Endometrium (tissue), 2 donors: Measurements from ENCODE around the gene ASIC1.

Experiments used
- FAIRE-seq: peaks from 2 replicates; lab custom pipeline; 2012; peaks lifted over from hg19 to GRCh38; lab: Jason Lieb, UNC
- donor health status: control.
- donor health status: control.

The ASIC1 gene

GRCh38 chr12:50085615-50086072, 28.2 kb downstream of the ASIC1 start:
- no peak for FAIRE-seq

GRCh38 chr12:50086148-50086547, 28.8 kb downstream of the ASIC1 start:
- no peak for FAIRE-seq

DNA sequence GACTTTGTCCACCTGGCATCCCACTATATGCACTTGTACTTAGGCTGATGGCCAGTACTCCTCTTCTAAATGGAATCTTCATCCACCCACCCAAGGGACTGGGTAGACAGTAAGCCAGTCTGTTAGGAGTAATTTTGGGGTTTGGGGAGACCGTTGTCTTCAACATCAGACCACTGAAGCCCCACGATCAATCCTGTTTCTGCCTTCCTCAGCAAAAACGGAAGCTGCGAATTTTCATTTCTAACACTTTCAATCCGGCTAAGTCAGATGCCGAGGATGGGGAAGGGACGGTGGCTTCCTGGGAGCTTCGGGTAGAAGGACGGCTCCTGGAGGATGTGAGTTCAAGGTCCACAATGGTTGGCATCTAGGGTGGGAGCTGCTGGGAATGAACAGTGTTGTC, 29.8 kb downstream of the ASIC1 start:
- FAIRE-seq: no peak

DNA sequence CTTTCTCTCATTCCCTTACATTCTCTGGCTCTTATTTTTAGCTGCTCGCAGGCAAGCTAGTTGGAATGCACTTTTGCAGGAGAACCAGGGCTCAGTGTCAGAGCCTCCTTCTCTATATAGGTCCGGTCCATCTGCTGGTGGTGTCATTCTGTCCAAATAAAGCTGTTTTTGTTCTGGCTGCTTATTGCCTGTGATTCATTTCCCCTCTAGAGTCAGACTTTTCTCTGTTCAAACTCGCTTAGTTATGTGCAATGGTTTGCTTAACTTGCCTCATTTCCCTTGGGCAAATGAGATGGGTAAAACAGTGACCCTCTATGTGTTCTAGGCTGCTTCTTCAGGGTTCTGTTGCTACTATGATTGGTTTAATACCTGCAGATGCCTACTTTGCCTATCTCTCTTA, 30.6 kb downstream of the ASIC1 start:
- no peak for FAIRE-seq

DNA sequence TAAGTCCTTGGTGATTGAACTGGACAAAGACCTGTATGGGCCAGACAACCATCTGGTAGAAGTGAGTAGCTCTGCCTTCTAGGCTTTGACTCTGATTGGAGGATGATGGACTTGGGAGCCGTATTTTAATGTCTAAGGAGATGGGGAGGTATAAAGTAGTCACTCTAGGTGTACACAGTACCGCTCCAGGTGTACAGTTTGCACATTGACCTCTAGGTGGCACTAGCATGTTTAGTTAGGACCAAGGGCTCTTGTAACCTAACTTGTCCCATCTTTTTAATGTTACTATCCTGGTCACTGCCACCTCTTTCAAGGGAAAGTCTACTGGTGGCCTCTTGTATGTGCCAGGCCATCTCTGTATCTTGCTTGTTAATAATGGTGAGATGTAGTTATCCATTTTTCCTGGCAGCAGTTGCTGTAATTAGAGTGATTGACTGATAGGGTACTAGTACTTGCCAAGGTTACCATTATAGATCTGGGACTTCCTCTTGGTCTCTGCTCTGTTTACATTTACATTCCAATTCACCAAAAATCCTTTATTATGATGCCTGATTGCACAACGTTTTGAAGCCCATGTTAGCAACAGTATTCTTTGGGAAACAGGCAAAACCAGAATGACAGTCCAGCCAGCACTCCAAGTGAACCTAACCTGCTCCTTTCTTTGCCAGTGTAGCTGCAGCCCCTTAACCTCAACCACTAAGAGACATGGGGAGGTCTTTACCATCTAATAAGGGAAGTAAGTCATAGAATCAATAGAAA, 31.4 kb downstream of the ASIC1 start:
- FAIRE-seq: no peak

GRCh38 chr12:50089730-50090129, 32.3 kb downstream of the ASIC1 start:
- no peak for FAIRE-seq

GRCh38 chr12:50090391-50090790, 33.0 kb downstream of the ASIC1 start:
- no peak for FAIRE-seq

DNA sequence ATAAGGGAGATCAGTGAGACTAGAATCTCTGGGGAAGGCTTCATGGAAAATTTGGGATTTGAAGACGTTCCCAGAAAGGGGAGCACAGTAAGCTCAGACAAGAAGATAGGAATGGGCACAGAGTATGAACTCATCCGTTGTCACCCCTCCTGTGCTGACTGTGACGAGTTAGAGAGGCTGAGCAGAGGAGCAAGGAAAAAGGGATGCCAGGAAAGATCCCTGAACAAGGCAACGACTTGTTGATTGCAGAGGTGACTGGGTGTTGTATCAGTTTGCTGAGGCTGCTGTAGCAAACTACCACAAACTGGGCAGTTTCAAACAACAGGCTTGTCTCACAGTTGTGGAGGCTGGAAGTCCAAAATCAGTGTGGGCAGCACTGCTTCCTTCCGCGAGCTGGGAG, 40.6 kb downstream of the ASIC1 start:
- FAIRE-seq: no peak

GRCh38 chr12:50099302-50100008, 42.1 kb downstream of the ASIC1 start:
- no peak for FAIRE-seq

DNA sequence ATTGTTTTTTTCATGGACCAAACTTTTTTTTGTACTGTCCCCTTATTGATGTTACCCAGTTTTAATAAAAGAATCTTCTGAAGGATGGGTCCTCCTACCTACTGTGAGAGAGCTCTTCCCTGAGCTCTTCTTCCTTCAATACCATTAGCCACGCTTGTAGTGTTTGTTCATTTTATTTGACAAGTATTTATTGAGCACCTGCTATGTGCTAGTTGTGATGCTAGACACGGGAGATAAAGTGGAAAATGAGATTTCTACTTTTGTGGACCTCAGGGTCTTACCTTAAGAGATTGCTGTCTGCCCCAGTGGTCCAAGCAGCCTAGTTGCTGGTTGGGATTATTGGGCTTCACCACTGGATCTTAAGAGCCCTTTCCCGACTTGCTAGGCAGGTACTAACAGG, 43.2 kb downstream of the ASIC1 start:
- FAIRE-seq: no peak

GRCh38 chr12:50101663-50102062, 44.3 kb downstream of the ASIC1 start:
- no peak for FAIRE-seq

GRCh38 chr12:50102131-50102531, 44.7 kb downstream of the ASIC1 start:
- FAIRE-seq: no peak

- FAIRE-seq: no peak
Observed at GRCh38 chr12:50102646-50103309, 45.4 kb downstream of the ASIC1 start.

GRCh38 chr12:50103351-50103750, 46.0 kb downstream of the ASIC1 start:
- FAIRE-seq: no peak

DNA sequence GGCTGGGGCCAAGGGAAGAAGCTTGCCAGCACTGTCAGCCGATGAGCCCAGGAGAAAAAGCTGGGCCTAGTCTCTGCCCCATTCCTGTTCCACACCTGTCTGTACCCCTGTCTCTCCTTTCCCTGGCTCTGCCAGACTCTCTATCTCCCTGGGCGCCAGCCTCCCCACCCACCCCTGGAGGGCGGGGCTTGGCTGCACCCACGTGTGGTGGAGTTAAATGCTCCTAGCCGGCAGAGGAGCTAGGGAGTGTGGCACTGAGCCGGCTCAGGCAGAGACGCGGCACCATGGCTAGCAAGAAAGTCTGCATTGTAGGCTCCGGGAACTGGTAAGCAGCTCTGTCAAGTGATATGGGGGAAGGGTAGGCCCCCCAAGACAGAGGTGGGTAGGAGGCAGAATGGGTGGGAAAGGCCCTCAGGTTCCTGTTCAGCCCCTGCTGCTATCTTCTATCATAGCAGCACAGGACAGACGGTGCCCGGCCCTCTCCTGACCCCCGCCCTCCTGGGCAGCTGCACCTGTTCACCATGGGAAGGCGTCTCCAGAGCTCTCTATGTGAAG, 46.4 kb downstream of the ASIC1 start, which contains the start of gene GPD1:
GPD1 (plus strand) TSS at position 242 of the 555 bp plus-strand sequence; CDS start at position 285, 43 bp downstream.
- no peak for FAIRE-seq

- no peak for FAIRE-seq
Observed at GRCh38 chr12:50104417-50105366, 47.3 kb downstream of the ASIC1 start.

DNA sequence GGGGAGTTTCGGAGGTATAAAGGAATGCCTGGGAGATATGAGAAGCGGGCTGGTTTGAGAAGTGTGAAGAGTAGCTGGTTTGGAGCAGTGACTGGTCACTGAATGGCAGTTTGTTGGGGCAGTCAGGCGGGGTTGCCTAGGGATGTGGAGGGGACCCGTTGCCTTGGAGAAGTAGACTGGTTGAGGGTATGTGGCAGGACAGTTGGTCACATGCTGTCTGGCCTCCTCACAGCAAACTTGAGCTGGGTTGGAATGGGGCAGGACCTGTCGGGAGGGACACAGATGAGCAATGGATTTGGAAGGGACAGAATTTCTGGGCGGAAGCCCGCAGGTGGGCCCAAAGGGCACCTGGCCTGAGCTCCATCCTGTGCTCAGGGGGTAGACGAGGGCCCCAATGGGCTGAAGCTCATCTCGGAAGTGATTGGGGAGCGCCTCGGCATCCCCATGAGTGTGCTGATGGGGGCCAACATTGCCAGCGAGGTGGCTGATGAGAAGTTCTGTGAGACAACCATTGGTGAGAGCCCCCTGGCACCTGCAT, 48.6 kb downstream of the ASIC1 start:
- no peak for FAIRE-seq

DNA sequence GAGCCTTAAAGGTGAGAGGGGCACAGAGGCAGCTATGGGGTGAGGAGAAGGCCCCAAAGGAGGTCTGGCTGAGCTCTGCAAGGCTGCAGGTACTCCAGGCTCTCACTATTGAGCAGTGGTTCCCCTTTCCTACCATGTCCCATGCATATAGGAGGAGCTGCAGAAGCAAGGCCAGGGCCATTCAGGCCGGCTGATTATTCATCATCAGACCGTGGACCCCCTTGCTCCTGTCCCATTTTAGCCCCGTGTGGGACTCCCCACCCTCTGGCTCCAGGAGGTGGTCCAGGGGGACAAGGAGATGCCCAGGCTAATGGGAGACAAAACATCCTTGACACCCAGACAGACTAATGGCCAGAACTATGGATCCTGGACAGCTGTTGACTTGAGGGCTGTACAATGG, 49.5 kb downstream of the ASIC1 start:
- FAIRE-seq: no peak

- FAIRE-seq: no peak
Observed at GRCh38 chr12:50107416-50108268, 50.2 kb downstream of the ASIC1 start.

DNA sequence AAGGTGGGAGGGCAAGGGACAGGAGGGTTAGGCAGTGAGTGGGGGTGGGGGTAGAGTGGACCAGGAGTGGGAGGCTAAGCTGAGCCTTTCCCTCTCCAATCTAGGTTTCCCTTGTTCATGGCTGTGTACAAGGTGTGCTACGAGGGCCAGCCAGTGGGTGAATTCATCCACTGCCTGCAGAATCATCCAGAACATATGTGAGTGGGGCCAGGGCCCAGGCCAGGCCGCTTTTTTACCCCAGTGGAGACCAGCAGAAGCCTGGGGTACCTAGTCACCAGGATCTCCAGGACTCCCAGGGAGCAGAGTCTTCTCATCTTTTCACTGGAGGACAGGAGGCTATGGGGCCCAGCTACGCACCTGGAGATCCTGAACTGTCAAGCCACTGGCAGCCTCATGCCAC, 51.9 kb downstream of the ASIC1 start:
- no peak for FAIRE-seq
